Effector memory CD4-positive, alpha-beta T cell (primary cell): ENCODE measurements around the gene GRM3.

Source experiments
- DNase-seq, 3 donors: peaks; one replicate each; pipeline ENCODE4 v3.0.0-alpha.2; 2020
- H3K27ac ChIP-seq: 2 replicates; pipeline ENCODE4 v1.7.0; 2013; ENCODE audit warnings: mild to moderate bottlenecking, low read length, moderate library complexity; ENCODE audit not compliant: insufficient read depth, poor library complexity, severe bottlenecking
- H3K27me3 ChIP-seq: replicated peaks from 2 replicates; pipeline ENCODE4 v1.7.0; 2013; ENCODE audit warnings: mild to moderate bottlenecking, low read length; ENCODE audit not compliant: insufficient read depth, control insufficient read depth, poor library complexity, severe bottlenecking
- H3K36me3 ChIP-seq: 2 replicates; pipeline ENCODE4 v1.7.0; 2013; ENCODE audit warnings: mild to moderate bottlenecking, low read length, moderate library complexity; ENCODE audit not compliant: control insufficient read depth, insufficient read depth
- H3K4me1 ChIP-seq: 2 replicates; pipeline ENCODE4 v1.7.0; 2013; ENCODE audit warnings: low read length, mild to moderate bottlenecking; ENCODE audit not compliant: control insufficient read depth, insufficient read depth, poor library complexity, severe bottlenecking
- H3K4me3 ChIP-seq: 2 replicates; pipeline ENCODE4 v1.7.0; 2013; ENCODE audit warnings: low read length, low read depth, mild to moderate bottlenecking; ENCODE audit not compliant: insufficient read depth, poor library complexity, severe bottlenecking
- H3K9me3 ChIP-seq: 2 replicates; pipeline ENCODE4 v1.7.0; 2013; ENCODE audit warnings: mild to moderate bottlenecking, low read length, moderate library complexity; ENCODE audit not compliant: control insufficient read depth

The GRM3 gene

DNA sequence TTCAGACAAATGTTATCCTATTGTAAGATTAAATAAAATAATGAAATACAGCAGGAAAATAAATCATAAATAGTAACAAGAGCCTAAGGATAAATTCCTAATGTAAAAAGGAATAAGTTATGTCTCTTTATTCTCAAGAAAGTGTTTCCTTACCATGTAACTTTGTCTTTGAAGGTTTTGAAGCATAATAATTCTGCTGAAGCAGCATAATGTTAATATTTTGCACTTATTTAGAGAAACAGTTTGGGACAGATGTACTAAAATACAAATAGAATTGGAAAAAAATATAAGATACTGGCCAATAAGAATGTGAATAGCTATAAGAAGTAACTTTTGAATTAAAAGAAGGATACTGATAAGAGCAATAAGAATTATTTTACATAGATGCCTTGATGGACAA is 45.7 kb downstream of the GRM3 start:
- H3K4me1 ChIP-seq, result no peaks in the 10 kb centered on the region
- H3K4me3 ChIP-seq, result no peak overlapping the region
- DNase-seq, result no peak
- no peak overlapping the region for H3K27ac ChIP-seq
- H3K9me3 ChIP-seq, result no peaks in the 10 kb centered on the region
- no peaks in the 10 kb centered on the region for H3K27me3 ChIP-seq
- H3K36me3 ChIP-seq, result no peaks in the 10 kb centered on the region

DNA sequence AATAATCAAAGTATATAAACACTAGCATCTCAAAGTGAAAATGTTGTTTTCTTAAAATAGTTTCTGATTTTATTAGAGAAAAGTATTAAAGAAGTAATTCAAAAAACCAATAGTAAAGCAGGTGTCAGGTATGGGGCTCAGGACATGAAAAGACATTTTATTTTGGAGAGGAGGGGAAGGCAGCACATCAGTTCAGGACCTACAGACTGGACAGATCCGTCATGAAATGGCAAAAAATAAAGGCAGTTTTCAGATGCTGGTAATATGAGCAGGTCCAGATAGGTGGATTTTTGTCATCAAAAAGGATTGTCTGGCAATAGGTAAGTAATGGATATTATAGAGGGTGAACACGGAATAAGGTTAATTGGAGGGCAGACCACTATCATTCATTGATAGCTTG is 49.0 kb downstream of the GRM3 start:
- Histone ChIP-seq H3K27ac (no peak overlapping the region), H3K4me1 (no peaks in the 10 kb centered on the region), H3K27me3 (no peaks in the 10 kb centered on the region), H3K4me3 (no peak overlapping the region), H3K36me3 (no peaks in the 10 kb centered on the region), H3K9me3 (no peaks in the 10 kb centered on the region)
- DNase-seq, result no peak

DNA sequence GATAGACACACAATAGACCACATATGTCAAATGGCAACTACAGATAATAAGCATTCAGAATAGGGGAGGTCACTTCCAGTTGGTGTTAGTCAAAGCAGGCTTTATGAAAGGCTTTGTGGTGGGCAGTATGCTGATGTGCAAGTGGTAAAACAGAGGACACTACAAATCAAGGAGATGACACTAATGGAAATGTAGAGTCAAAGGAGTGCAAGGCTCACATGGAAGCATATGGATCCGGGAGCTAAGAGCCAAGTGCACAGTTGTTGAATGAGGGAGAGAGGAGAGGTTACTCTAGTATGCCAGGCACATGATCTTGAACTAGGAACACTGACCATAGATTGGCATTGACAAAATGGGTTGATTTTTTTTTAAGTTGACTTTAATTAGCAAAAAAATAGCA is 62.7 kb downstream of the GRM3 start:
- DNase-seq, result no peak
- Histone ChIP-seq H3K27me3 (no peaks in the 10 kb centered on the region), H3K27ac (no peak overlapping the region), H3K4me1 (no peaks in the 10 kb centered on the region), H3K4me3 (no peak overlapping the region), H3K36me3 (no peaks in the 10 kb centered on the region), H3K9me3 (no peaks in the 10 kb centered on the region)

DNA sequence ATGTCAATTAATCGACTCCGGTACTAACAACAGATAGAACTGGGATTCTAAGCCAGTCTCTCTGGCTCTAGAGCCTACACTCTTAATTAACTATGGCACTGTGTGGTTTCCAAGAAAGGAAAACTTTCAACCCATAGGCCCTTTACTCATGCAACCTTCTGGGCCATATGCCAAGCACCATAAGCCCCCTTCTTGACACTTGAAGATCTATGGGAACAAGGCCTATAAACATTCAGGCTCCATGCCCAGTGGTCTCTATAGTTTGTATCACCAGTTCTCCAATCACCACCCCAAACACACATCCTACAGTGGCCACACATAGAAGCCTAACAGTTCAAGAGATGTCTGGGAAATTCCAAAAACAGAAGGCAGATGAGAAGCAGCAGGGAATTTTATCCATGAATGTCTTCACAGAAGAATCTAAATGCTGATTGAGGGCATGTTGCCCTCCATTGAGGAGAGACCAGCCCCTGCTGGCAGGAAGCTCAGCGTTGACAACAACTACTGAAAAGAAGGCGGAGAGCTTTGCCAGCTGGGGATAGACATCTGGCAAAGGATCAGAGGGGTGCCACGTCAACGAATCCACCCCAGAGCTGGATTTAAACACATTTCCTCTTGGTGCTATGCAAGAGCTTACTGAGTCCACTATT is 64.4 kb downstream of the GRM3 start:
- Histone ChIP-seq H3K4me3 (no peak overlapping the region), H3K36me3 (no peaks in the 10 kb centered on the region), H3K4me1 (no peaks in the 10 kb centered on the region), H3K9me3 (no peaks in the 10 kb centered on the region), H3K27me3 (no peaks in the 10 kb centered on the region), H3K27ac (no peak overlapping the region)
- DNase-seq, result no peak

DNA sequence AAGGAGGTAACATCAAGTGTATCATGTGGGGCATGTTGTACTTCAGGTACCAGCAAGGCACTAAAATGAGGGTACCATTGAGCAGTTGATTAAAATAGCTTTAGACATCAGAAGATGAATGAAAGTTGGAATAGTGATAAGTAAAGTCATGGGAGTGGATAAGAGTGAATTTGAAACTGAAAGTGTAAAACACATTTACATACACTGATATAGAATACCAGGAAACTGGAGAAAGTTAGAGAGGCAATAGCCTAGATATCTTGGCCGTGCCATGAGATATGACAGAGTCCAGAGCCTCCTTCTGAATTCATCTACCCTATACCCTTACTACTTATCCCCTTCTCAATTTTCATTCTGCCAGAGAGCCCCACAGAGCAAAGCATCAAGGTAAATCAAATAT is 76.6 kb downstream of the GRM3 start:
- Histone ChIP-seq H3K27me3 (no peaks in the 10 kb centered on the region), H3K36me3 (no peaks in the 10 kb centered on the region), H3K4me1 (no peaks in the 10 kb centered on the region), H3K4me3 (no peak overlapping the region), H3K9me3 (no peaks in the 10 kb centered on the region), H3K27ac (no peak overlapping the region)
- DNase-seq, result no peak

DNA sequence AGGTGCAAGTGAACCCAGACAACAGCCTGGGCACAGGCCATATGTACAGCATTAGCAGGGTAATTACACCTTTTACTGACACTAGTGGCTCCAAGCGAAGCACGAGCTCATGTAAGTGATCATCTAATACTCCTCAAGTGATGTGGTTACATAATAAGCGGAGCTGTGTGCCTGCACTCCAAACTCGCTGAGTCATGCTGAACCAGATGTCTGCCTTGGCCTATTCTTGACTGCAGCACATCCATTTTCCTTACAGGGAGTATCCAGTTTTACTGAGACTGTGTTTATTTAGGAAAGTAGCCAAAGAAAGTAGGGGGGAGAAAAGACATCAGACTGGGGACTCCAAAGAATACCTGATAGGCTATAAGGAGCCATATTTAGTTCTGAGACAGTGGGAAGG is 90.1 kb downstream of the GRM3 start:
- Histone ChIP-seq H3K36me3 (no peaks in the 10 kb centered on the region), H3K4me1 (no peaks in the 10 kb centered on the region), H3K27ac (no peak overlapping the region), H3K27me3 (no peaks in the 10 kb centered on the region), H3K4me3 (no peak overlapping the region), H3K9me3 (no peaks in the 10 kb centered on the region)
- no peak for DNase-seq

DNA sequence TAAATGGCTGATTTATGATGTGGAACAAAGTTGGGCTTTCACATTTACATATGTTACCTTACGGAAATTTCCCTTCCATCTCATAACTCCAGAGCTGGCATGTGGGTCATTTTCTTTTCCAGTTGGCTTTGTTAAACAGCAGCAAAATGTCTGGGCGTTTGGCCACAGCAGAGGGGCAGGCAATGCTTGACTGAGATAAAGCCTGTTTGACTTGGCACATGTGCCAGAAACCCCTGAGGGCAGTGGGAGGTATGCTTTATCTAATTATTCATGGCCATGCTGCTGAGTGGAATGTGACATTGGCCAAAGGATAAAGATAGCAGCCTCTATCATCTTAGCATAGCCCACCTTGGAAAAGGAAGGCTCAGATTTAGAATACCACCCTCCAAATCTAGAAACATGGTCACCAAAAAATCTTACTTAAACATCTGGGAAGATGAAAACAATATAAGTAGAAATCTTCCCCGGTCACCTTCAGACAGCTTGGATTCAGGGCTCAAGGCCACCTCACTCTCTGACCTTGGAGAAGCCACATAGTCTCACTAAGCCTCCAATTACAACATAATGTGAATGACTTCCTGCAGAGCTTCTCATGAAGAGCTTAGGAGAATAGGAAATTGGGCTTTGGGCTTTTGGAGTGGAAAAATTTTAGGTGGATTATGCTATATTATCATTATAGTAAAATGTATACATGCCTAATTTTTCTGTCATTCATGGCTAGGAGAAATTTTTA is 101.5 kb downstream of the GRM3 start:
- Histone ChIP-seq H3K27me3 (no peaks in the 10 kb centered on the region), H3K9me3 (no peaks in the 10 kb centered on the region), H3K4me3 (no peak overlapping the region), H3K4me1 (no peaks in the 10 kb centered on the region), H3K36me3 (no peaks in the 10 kb centered on the region), H3K27ac (no peak overlapping the region)
- DNase-seq, result no peak

DNA sequence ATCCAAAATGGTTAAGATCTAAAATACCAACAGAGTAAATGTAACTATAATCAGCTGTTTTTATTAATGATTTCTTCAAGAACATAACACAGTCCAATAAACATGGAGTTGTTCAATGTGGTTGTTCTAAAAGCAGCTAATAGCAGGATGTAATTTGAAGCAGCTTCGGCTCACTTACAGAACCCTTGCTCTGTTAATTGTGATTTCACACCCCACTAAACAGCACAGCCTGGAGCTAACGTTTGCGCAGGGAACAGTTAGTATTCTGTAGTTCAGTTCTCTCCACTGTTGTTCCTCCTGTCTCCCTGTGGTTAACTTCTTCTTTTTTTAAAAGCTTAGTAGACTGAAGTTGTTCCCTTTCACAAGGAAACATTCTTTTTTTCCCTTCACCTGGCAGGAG is 104.0 kb downstream of the GRM3 start:
- Histone ChIP-seq H3K4me3 (no peak overlapping the region), H3K4me1 (no peaks in the 10 kb centered on the region), H3K27ac (no peak overlapping the region), H3K36me3 (no peaks in the 10 kb centered on the region), H3K27me3 (no peaks in the 10 kb centered on the region), H3K9me3 (no peaks in the 10 kb centered on the region)
- DNase-seq, result no peak

DNA sequence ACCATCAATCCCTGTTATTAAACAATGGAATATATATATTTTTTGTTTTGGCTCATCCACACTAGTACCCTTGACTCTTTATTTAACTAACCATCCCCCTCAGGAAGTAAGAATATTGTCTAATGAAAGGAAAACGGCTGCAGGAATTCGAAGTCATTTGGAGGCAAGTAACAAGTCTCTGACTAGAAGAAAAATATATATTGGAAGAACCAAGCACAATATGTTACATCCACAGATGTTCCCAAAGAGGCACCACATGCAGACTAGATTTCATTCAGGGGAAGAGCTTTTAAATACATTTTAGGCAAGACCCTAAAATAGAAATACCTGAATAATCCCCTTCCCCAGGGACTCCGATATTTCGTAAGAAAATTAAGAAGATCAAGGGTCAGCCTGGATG is 104.5 kb downstream of the GRM3 start:
- H3K4me3 ChIP-seq, result no peak overlapping the region
- no peaks in the 10 kb centered on the region for H3K27me3 ChIP-seq
- no peaks in the 10 kb centered on the region for H3K9me3 ChIP-seq
- no peak overlapping the region for H3K27ac ChIP-seq
- DNase-seq, result no peak
- H3K4me1 ChIP-seq, result no peaks in the 10 kb centered on the region
- no peaks in the 10 kb centered on the region for H3K36me3 ChIP-seq

DNA sequence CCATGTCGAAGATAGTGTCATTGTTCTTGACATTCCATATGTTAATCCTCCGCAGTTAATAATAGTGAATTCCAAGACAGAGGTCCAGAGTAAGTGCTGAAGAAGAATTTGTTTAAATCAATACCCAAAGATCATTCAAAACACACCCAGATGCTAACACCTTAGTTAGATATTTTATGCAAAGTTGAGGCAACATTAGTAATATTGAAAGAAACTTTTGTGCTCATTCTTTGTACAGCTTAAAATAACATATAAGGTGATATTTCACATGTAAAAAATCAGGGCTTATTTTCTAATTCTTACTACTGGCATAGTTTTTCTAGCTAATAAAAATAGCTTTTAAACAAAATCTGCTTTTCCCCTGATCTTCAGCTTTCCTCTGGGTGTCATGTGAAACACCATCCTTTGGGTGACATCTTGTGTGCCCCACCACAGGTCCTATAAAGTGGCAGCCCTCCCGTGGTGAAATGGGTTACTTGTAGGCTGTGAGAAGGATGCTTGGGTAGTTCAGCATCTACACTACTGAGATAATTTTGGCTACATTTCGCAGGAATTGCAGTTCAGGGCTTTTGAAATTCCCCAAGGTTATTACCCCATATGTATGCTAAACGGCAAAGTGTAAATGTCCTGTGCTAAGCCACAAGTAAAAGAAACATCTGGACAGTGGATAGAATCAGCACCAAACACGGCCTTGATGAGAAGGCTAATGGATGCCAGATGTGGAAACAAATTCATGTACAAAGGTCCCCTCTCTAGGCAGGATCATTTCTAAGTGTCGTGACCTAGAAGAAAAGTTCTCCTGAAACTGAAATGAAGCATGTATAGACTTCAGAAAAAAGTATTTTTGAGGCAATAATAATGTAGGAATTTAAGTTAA is 105.4 kb downstream of the GRM3 start:
- Histone ChIP-seq H3K36me3 (no peaks in the 10 kb centered on the region), H3K4me1 (no peaks in the 10 kb centered on the region), H3K4me3 (no peak overlapping the region), H3K27me3 (no peaks in the 10 kb centered on the region), H3K27ac (no peak overlapping the region), H3K9me3 (no peaks in the 10 kb centered on the region)
- DNase-seq, result no peak
